ENCODE data around the gene TIPARP. TPM values are rescaled to one million over a fixed set of nuclear protein-coding genes. Genes with fewer than 3 reads are reported as not detected.

The TIPARP gene
- total RNA-seq, 4 donors from 2014 or later, result 39.7 to 90.8 (median 52.2) TPM

DNA sequence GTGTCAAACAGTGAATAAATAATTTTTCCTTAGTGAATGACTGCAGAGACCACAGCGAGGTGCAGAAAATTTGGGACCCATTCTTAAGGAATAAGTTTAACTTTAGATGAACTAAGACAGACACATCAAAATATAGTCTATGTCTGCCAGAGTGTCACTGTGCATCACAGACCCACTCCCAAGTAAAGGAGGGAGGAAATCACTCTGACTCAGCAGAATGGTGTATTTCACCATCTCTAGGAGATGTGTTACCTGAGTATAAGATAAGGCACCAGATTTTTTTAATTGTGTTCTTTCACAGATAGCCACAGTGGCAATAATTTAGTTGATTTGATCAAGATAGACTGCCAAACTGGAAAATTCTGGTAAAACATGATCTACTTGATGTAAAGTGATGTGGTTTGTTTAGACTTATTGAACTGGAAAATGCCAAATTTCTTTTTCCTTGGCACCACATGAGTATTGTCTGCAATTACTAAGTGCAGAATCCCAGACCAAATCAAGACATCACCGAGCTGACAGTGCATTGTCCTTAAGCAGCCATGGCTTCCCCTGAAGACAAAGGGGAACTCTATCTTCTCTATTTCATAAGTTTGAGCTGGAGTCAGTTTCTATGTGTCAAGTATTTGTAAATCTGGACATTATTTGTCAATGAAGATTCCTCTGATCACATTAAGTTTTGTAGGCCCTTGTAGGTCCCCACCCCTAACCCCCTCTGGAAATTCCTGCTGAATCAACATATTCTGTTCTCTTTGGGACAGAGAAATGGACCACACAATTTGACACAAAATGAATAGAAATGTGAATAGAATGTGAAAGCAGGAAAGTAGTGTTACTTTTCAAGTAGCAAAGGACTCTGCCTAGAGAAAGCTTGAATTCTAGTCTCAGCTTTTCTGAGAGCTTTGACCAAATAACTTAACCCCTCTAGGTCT lies 47.6 kb downstream of the TIPARP start:
- Histone ChIP-seq H3K27me3 (no peaks in the 10 kb centered on the region), H3K4me3 (no peak overlapping the region), H3K4me1 (no peaks in the 10 kb centered on the region), H3K36me3 (no peaks in the 10 kb centered on the region), H3K27ac (no peak overlapping the region), H3K9me3 (no peaks in the 10 kb centered on the region)
- DNase-seq, result no peak
- TF ChIP-seq POLR2A (IDR thresholded peaks at IDR 0.05), result no peak
- TF ChIP-seq, protein P1, sequence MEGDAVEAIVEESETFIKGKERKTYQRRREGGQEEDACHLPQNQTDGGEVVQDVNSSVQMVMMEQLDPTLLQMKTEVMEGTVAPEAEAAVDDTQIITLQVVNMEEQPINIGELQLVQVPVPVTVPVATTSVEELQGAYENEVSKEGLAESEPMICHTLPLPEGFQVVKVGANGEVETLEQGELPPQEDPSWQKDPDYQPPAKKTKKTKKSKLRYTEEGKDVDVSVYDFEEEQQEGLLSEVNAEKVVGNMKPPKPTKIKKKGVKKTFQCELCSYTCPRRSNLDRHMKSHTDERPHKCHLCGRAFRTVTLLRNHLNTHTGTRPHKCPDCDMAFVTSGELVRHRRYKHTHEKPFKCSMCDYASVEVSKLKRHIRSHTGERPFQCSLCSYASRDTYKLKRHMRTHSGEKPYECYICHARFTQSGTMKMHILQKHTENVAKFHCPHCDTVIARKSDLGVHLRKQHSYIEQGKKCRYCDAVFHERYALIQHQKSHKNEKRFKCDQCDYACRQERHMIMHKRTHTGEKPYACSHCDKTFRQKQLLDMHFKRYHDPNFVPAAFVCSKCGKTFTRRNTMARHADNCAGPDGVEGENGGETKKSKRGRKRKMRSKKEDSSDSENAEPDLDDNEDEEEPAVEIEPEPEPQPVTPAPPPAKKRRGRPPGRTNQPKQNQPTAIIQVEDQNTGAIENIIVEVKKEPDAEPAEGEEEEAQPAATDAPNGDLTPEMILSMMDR (IDR thresholded peaks at IDR 0.05), result no peak

DNA sequence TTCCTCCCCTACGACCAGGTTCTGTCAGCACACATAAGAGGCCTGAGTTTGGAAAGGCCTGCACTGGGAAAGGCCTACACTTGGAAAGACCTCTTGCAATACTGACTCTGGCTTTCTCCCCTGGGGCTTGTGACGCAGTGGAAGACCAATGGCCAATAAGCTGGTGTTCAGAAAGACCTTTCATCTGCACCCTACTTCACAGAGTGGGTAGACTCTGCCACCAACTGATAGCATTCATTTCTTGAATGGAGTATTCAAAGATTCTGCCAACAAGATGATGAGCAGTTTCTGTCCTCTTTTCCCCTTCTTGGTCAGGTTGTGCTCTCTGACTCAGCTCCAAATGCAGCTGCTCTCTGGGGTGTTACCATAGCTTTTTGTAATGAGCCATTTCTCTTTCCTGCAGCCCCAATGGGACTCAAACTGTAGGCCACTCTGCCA lies 48.8 kb downstream of the TIPARP start:
- no peaks in the 10 kb centered on the region for H3K9me3 ChIP-seq
- no peak for DNase-seq
- H3K27me3 ChIP-seq, result no peaks in the 10 kb centered on the region
- no peak overlapping the region for H3K4me3 ChIP-seq
- no peak for TF ChIP-seq POLR2A (IDR thresholded peaks at IDR 0.05)
- TF ChIP-seq, protein P1 (IDR thresholded peaks at IDR 0.05), result no peak
- no peaks in the 10 kb centered on the region for H3K4me1 ChIP-seq
- no peak overlapping the region for H3K27ac ChIP-seq
- H3K36me3 ChIP-seq, result no peaks in the 10 kb centered on the region

DNA sequence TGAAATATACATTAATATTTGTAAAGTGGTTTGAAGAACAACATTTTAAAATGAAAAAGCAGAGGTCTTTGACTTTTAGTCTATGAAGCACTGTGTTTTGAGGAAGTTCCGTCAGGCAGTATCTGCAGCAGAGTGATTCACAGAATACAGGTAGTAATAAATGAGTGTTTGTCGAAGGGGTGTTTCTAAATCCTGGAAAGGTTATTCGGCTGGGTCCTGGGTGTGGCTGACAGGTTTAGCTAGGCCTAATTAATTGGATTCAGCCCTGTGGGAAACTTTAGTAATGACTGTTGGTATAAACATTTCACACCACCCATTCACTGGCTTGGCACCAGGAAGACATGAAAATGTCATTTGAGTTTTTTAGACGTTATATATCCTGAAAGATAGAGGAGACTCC lies 51.3 kb downstream of the TIPARP start:
- DNase-seq, result no peak
- Histone ChIP-seq H3K27ac (no peak overlapping the region), H3K27me3 (no peaks in the 10 kb centered on the region), H3K4me1 (no peaks in the 10 kb centered on the region), H3K4me3 (no peak overlapping the region), H3K9me3 (no peaks in the 10 kb centered on the region), H3K36me3 (no peaks in the 10 kb centered on the region)
- TF ChIP-seq, protein P1 (IDR thresholded peaks at IDR 0.05), result no peak

DNA sequence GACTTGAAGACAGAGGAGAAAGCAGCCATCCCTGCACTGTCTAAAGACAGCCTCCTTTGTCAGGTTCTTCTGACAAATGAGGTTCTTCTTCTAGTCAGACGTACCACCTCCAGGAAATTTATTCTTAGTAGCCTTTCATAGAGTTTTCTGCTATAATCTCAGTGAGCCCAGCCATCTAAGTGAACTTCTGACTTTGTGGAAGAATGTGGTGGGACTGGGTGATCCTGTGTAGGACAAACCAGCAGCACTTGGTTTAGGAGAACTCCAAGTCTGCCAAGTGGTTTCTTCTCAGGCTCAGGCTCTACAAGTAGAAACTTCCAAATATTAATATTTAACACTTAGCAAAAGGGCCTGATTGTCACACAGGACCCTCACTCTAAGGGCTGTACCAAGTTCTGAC lies 52.1 kb downstream of the TIPARP start:
- DNase-seq, result no peak

GRCh38 chr3:156727519-156728205 lies 53.3 kb downstream of the TIPARP start:
- H3K27me3 ChIP-seq, result no peaks in the 10 kb centered on the region
- no peaks in the 10 kb centered on the region for H3K4me1 ChIP-seq
- H3K27ac ChIP-seq, result no peak overlapping the region
- no peak overlapping the region for H3K4me3 ChIP-seq
- no peaks in the 10 kb centered on the region for H3K9me3 ChIP-seq
- TF ChIP-seq POLR2A (IDR thresholded peaks at IDR 0.05), result no peak
- TF ChIP-seq, protein P1 (IDR thresholded peaks at IDR 0.05), result no peak
- H3K36me3 ChIP-seq, result no peaks in the 10 kb centered on the region
- DNase-seq, result no peak

More for the DNA sequence above, 52.1 kb downstream of the TIPARP start:
- TF ChIP-seq POLR2A (IDR thresholded peaks at IDR 0.05), result no peak
- TF ChIP-seq, protein P1 (IDR thresholded peaks at IDR 0.05), result no peak
- H3K4me3 ChIP-seq, result no peak overlapping the region
- no peaks in the 10 kb centered on the region for H3K27me3 ChIP-seq
- no peak overlapping the region for H3K27ac ChIP-seq
- no peaks in the 10 kb centered on the region for H3K36me3 ChIP-seq
- H3K9me3 ChIP-seq, result no peaks in the 10 kb centered on the region
- no peaks in the 10 kb centered on the region for H3K4me1 ChIP-seq
